ENCODE results near the gene BTN1A1.

Gene BTN1A1

DNA sequence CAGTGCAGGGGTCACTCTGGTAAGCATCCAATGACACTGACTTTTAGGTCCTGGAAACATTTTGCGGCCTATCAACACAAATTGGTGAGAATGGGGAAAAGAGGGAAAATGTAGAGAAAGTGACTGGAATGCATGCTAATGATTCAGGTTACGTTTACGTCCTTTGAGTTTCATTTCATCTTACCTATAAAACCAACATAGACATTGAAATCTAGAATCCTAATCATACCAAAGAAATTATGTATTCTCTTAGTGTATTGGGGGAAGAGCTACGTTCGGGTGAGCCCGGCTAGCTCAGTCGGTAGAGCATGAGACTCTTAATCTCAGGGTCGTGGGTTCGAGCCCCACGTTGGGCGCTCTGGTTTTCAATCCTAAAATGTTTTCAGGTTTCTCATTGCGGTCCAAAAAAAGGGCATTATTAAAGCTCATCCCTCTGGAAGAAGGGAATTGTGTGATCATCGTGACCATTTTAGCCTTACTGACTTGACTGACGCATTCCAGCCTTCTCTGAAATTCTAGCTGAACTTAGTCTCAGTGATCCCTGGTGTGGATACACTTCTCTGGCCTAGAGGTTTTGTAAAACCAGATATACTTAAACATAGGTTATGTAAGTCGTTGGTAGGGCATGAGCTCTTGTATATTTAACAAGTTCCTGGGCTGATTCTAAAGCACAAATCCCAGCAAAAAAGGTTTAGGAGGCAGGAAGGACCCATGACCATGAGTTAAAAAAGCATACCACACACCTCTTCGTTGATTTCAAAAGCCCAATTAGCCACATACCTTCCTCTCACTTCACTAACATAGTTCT, 56.4 kb downstream of the BTN1A1 start:
- in situ Hi-C loops (cut with MboI; ENCODE audit: low sequenced_read_pairs) = loop anchor here (10.0 kb wide), 1 partner anchor 222 kb away; no protein-coding TSS in a partner anchor
